ENCODE data around the gene FAAP20. TPM values are rescaled to one million over a fixed set of nuclear protein-coding genes. Genes with fewer than 3 reads are reported as not detected.

The FAAP20 gene
- total RNA-seq, 1 experiment from 2014 or later, result 72.1 TPM

GRCh38 chr1:2199042-2199810, 4.7 kb upstream of the FAAP20 start:
- peak; percentile 74 to 81 for DNase-seq
- Histone ChIP-seq H2AFZ (peak overlapping the region; percentile 78), H3K27me3 (ENCODE audit: insufficient read depth, low read depth) (no peaks in the 10 kb centered on the region), H3K9me3 (ENCODE audit: insufficient read depth, low read depth) (no peaks in the 10 kb centered on the region), H3F3A (ENCODE audit: insufficient read depth, low read depth) (peaks cover 4% of the 10 kb centered on the region), H3K27ac (no peak overlapping the region), H3K79me2 (ENCODE audit: low read depth) (no peaks in the 10 kb centered on the region), H4K20me1 (ENCODE audit: insufficient read depth) (no peaks in the 10 kb centered on the region), H3K36me3 (ENCODE audit: low read depth) (no peaks in the 10 kb centered on the region), H3K4me1 (replicated peaks; ENCODE audit: insufficient read depth) (peaks cover 2% of the 10 kb centered on the region; the same call in 1 of the 2 replicates), H3K4me3 (peak overlapping the region; percentile 55), H3K4me2 (peak overlapping the region; percentile 76), H3K9me2 (ENCODE audit: insufficient read depth) (no peaks in the 10 kb centered on the region)
- ChIA-PET CTCF (interaction anchor here (0.6 to 1.0 kb wide), 9 partner anchors 9 to 301 kb away, joined by 3 to 17 read pairs (median 5); partner anchors contain the start of genes CFAP74, MORN1 and RER1), POLR2A (ENCODE audit: unreplicated experiment) (interaction anchor here (0.5 to 1.0 kb wide), 14 partner anchors 10 to 348 kb away, joined by 3 to 16 read pairs (median 6); partner anchors contain the start of genes MORN1, PANK4 and RER1)
- intact Hi-C loops (cut with micrococcal nuclease; ENCODE audit: unreplicated experiment), result loop anchor here (1.0 to 10.0 kb wide), 3 partner anchors 33 to 1226 kb away; no protein-coding TSS in a partner anchor
- BruUV-seq (replicated peaks), result TSS peak; percentile 59
- TF ChIP-seq, protein P1, sequence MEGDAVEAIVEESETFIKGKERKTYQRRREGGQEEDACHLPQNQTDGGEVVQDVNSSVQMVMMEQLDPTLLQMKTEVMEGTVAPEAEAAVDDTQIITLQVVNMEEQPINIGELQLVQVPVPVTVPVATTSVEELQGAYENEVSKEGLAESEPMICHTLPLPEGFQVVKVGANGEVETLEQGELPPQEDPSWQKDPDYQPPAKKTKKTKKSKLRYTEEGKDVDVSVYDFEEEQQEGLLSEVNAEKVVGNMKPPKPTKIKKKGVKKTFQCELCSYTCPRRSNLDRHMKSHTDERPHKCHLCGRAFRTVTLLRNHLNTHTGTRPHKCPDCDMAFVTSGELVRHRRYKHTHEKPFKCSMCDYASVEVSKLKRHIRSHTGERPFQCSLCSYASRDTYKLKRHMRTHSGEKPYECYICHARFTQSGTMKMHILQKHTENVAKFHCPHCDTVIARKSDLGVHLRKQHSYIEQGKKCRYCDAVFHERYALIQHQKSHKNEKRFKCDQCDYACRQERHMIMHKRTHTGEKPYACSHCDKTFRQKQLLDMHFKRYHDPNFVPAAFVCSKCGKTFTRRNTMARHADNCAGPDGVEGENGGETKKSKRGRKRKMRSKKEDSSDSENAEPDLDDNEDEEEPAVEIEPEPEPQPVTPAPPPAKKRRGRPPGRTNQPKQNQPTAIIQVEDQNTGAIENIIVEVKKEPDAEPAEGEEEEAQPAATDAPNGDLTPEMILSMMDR (conservative IDR thresholded peaks at IDR 0.05), result no peak
- no peak for TF ChIP-seq EZH2 (IDR thresholded peaks at IDR 0.05; ENCODE audit: low read depth)

GRCh38 chr1:2198571-2198970, 4.0 kb upstream of the FAAP20 start:
- ChIA-PET CTCF (interaction anchor here (0.6 to 1.0 kb wide), 3 partner anchors 31 to 193 kb away, joined by 4 to 17 read pairs (median 4); partner anchors contain the start of genes MORN1 and RER1), POLR2A (ENCODE audit: unreplicated experiment) (interaction anchor here (0.5 to 1.0 kb wide), 9 partner anchors 36 to 349 kb away, joined by 4 to 16 read pairs (median 6); partner anchors contain the start of genes MORN1, PANK4 and RER1)
- H3K79me2 ChIP-seq (ENCODE audit: low read depth), result no peaks in the 10 kb centered on the region
- H4K20me1 ChIP-seq (ENCODE audit: insufficient read depth), result no peaks in the 10 kb centered on the region
- no peak for TF ChIP-seq EZH2 (IDR thresholded peaks at IDR 0.05; ENCODE audit: low read depth)
- TF ChIP-seq, protein P1 (conservative IDR thresholded peaks at IDR 0.05), result no peak
- intact Hi-C loops (cut with micrococcal nuclease; ENCODE audit: unreplicated experiment), result loop anchor here (5.0 to 10.0 kb wide), 2 partner anchors 34 to 1226 kb away; no protein-coding TSS in a partner anchor
- H3K9me2 ChIP-seq (ENCODE audit: insufficient read depth), result no peaks in the 10 kb centered on the region
- DNase-seq, result peak in 1 of 2 experiments; percentile 17
- H3K4me3 ChIP-seq, result no peak overlapping the region
- no peak overlapping the region for H2AFZ ChIP-seq
- peaks cover 4% of the 10 kb centered on the region for H3K4me1 ChIP-seq (replicated peaks; ENCODE audit: insufficient read depth)
- no peak overlapping the region for H3K27ac ChIP-seq
- no TSS peak for BruUV-seq (replicated peaks)
- H3K27me3 ChIP-seq (ENCODE audit: insufficient read depth, low read depth), result no peaks in the 10 kb centered on the region
- H3K36me3 ChIP-seq (ENCODE audit: low read depth), result no peaks in the 10 kb centered on the region
- H3K4me2 ChIP-seq, result peak overlapping the region; percentile 76; the same call in 1 of the 2 replicates
- H3F3A ChIP-seq (ENCODE audit: insufficient read depth, low read depth), result peaks cover 4% of the 10 kb centered on the region
- H3K9me3 ChIP-seq (ENCODE audit: insufficient read depth, low read depth), result no peaks in the 10 kb centered on the region

GRCh38 chr1:2197707-2198165, 3.2 kb upstream of the FAAP20 start:
- no peaks in the 10 kb centered on the region for H3K79me2 ChIP-seq (ENCODE audit: low read depth)
- CTCF ChIA-PET, result no interaction called here
- POLR2A ChIA-PET (ENCODE audit: unreplicated experiment), result no interaction called here
- H3K27me3 ChIP-seq (ENCODE audit: insufficient read depth, low read depth), result no peaks in the 10 kb centered on the region
- peaks cover 5% of the 10 kb centered on the region for H3F3A ChIP-seq (ENCODE audit: insufficient read depth, low read depth)
- H3K27ac ChIP-seq, result no peak overlapping the region
- no peak overlapping the region for H3K4me2 ChIP-seq
- H3K4me1 ChIP-seq (replicated peaks; ENCODE audit: insufficient read depth), result peaks cover 4% of the 10 kb centered on the region
- DNase-seq, result no peak
- intact Hi-C loops (cut with micrococcal nuclease; ENCODE audit: unreplicated experiment), result loop anchor here (5.0 to 10.0 kb wide), 2 partner anchors 35 to 1227 kb away; no protein-coding TSS in a partner anchor
- H3K9me3 ChIP-seq (ENCODE audit: insufficient read depth, low read depth), result no peaks in the 10 kb centered on the region
- no TSS peak for BruUV-seq (replicated peaks)
- no peak overlapping the region for H2AFZ ChIP-seq
- no peaks in the 10 kb centered on the region for H3K36me3 ChIP-seq (ENCODE audit: low read depth)
- H3K9me2 ChIP-seq (ENCODE audit: insufficient read depth), result no peaks in the 10 kb centered on the region
- no peak overlapping the region for H3K4me3 ChIP-seq
- H4K20me1 ChIP-seq (ENCODE audit: insufficient read depth), result no peaks in the 10 kb centered on the region
- no peak for TF ChIP-seq EZH2 (IDR thresholded peaks at IDR 0.05; ENCODE audit: low read depth)
- TF ChIP-seq, protein P1 (conservative IDR thresholded peaks at IDR 0.05), result no peak

Measured in PC-9 (cell line).